C1 segment of cervical spinal cord (tissue), 14 donors: ENCODE results near the gene COL13A1.

ENCODE experiments used
- DNase-seq, 14 donors: peaks; one replicate each; lab custom pipeline; 2025; lab: John Stamatoyannopoulos, UW

COL13A1 gene

DNA sequence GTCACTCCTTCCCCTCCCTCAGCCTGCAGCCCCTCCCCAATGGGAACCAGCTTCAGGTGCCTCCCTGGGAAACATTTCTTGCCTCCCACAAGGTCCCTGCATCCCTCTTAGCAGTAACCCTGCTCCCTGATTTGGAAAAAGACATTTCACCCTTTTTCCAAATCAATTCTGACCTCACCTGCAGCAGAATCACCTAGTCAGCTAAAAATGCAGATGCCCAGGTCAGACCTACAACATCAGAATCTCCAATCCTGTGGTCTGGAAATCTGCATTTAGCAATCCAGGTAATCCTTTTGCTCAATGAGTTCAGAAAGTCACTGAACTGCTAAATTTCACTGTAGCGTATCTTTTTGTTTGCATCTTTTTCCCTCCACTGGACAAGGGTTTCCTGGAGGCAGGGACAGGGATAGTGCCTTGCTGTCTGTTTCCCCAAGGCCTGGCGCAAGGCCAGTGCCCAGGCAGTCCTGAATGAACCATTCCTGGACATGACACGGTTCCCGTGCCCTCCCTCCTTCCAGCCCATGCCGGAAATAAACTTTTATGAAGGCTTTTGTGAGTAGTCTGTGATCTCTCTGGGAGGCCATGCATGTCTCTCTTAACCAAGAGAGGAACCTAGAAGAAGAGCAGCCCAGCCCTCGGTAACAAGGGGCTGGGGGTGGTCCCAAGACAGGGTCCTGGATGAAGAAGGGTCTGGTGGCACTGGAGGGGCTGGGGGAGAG lies 44.0 kb downstream of the COL13A1 start:
- DNase-seq: peak in 3 of 14 donors; percentile 2 to 68 (median 11)

DNA sequence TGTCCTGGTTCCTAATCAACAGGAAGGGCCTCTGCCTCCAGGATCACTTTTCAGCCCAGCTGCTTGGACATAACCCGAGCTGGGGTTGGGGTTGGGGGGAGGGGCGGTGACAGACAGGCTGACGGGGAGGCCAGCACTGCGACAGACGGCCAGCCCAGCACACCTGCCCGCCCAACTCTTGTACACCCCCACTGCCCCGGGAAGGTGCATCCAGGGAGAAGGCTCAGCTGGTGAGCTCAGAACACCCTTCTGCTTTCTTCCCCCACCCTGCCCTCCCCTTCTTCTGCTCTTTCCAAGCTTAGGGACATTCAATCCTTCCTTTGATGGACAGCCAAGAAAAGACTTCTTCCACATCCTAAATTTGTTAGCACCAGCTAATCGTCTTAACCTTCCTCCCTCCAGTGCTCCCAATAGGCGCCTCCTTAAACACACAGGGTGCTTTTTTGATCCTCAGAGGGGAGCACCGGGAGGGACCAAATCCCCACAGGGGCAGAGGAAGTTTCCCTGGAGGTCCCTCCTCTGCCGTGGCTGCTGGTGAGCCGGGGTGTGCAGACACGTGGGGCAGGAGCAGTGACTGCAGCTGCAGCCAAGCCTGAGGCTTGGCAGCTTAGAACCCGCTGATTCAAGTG lies 44.7 kb downstream of the COL13A1 start:
- DNase-seq: peak in 2 of 14 donors; percentile 14 to 25

- DNase-seq: no peak
Measured at GRCh38 chr10:69847458-69847857, 45.8 kb downstream of the COL13A1 start.

DNA sequence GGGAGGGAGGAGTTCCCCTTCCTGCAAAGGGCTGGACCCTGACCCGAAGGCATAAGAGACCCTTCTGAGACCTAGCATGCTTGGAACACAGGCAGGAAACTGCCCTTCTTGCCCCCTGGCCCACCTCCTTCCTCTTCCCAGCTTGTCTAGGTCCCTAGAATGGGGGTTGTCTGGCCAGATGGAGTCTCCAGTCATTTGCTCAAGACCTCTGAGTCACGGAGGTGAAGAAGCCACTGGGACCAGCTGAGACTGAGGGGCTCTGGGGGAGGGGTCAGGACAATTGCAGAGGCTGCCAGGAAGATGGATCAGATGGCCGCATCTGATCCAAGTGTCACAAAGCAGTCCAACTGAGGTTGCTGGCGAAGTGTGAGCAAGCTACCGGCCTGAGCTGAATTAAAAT lies 46.2 kb downstream of the COL13A1 start:
- DNase-seq: peak in 1 of 14 donors; percentile 45

- no peak for DNase-seq
Measured at GRCh38 chr10:69848454-69848853, 46.7 kb downstream of the COL13A1 start.

DNA sequence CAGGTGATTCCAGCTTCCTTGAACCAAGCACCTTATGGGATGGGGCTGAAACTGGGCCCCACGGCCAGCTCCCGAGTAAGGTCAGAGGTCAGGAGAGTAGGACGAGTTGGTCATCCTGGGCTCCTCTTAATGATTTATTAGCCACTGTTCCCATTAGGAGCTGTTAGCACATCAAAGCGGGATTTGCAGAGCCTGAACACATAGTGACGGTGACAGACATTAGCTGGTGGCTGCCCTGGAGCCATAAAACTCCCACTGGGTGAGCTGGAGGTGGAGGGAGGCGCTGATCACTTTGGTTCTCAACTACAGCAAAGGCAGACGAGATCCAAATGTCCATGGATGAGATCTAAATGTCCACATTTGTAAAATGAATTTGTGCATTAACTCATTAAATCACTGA lies 48.1 kb downstream of the COL13A1 start:
- no peak for DNase-seq

DNA sequence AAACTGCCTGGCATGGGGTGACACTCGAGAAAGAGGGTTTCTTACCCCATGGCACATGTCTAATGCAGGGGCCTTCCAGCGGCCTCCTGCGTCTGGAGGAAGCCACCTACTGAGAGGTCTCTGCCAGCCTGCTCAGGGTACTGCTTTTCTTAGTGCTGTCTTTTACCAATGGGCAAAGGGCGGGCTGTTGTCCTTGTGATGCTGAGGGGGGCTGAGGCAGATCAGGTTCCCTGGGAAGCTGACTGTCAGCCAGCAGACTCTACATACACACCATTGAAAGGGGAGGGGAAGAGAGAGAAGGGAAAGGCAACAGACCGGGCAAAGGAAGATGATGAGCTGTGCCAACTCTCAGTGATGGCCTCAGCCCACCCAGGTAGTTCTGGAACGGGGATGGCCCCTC lies 48.7 kb downstream of the COL13A1 start:
- no peak for DNase-seq

GRCh38 chr10:69851306-69851705 lies 49.6 kb downstream of the COL13A1 start:
- DNase-seq: no peak

DNA sequence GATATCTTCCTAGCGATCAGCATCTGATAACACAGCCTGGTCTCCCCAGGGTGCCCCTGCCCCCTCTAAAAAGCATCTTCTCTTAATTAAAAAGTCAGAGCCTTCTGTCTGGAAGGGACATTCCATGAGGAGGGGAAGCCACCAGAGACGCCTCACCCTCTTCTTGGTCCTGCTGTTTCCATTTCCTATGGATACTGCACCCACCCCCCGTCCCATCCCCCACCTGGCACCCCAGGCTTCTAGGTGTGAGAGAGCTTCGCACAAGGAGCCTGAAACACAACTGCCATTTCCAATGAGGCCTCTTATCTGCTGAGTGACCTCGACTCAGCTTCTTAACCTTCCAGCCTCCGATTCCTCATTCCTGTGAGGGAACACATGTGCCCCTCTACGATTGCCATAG lies 51.4 kb downstream of the COL13A1 start:
- DNase-seq: no peak

DNA sequence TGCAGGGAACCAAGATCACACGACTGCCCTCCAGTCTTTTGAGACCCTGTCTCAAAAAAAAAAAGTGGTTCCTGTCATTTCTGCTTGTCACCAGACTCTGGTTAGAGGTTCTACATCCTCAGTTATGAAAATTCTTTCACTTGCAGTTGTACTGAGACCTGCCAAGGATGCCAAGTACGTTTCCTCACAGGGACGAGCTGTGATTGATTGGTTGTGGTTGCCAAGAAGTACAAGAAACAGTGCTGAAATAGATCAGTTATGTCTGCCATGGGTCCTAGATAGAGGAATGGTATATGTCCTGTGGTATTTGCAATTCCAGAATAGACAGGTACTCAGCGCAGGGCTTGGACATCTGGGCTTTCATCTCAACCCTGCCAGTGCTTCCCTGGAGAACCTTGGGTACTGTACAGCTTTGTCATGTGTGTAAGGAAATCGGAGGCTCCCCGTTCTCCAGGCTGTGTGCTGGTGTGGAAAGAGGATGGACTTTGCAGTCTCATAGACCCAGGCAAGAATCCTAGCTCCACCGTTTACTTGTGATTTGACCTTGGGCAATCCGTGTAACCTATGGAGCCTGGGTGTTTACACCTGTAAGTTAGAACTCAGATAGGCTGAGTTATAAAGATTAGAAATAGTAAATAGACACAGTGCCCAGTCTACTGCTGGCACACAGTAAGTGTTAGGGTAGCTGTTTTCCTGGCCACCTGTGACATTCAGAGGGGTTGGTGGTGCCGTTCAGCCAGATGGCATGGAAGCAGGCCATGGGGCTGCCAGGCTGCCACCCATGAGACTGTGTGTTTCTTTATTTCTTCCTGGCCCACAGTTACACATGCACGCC lies 53.0 kb downstream of the COL13A1 start:
- peak in 1 of 14 donors; percentile 87 for DNase-seq

GRCh38 chr10:69855346-69856111 lies 53.8 kb downstream of the COL13A1 start:
- peak in 4 of 14 donors; percentile 13 to 64 (median 18) for DNase-seq

- DNase-seq: no peak
Measured at GRCh38 chr10:69856601-69857166, 55.0 kb downstream of the COL13A1 start.

GRCh38 chr10:69858201-69858600 lies 56.5 kb downstream of the COL13A1 start:
- DNase-seq: no peak

DNA sequence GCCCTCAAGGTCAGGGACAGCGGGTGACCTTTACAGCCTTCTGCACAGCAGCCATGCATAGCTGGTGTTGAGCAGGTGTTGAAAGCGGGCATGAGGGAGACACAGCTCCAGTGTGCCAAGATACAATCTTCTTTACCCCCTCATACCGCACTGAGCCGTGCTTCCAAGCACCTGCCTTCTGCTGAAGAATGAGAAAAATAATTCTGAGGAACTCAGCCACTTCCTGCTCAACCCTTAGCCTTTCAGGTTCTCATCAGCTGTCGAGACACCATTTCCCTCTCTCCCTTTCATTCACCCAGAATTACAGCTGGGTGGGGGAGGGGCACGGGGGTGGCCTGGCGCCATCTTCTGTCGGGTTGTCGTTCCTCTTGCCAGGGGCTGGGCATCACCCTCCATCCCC lies 58.6 kb downstream of the COL13A1 start:
- DNase-seq: no peak

DNA sequence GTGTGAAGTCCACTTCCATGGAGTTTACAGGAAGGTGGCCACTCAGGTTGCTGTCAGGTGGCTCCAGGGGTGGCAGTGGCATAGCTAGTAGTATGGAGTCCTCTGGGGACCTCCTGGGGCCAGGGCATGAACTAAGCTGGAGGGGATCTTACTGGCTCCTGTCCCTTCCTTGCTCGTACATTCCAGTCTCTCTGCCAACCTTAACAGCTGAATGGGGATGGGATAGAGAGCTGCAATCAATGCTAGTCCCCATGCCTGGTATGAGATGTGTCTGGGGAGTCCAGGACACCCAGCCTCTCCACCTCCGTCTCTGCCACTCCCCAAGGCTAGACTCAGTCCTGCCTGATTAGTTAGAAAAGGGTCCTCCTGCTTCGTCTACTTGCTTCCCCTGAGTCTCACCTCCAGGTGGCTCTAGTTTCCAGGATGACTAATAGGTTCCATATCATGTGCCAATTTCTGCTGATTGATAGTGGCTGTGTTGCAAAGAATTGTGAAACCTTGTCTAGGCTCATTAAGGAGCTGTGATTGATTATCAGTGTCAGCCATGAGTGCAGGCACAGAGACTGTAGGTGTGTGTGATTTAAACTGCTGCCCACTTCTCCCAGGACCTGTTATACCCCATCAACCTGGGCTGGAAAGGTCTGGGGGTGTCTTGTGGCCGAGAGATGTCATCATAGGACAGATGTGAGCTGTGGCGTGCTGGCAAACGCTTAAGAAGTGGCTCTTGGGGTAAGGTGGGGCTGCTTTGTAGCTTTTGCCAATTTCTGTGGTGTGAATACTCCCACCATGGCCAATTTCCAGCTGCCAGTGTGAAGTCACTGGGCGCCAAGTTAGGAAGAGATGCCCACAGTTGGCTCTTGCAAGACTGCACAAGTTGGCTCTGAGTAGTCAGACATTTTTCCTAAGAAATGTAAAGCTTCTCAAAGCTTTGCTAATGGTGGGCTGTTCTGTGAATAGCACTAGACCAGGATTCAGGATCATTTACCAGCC lies 59.8 kb downstream of the COL13A1 start:
- no peak for DNase-seq

GRCh38 chr10:69862882-69863530 lies 61.3 kb downstream of the COL13A1 start:
- DNase-seq: no peak

DNA sequence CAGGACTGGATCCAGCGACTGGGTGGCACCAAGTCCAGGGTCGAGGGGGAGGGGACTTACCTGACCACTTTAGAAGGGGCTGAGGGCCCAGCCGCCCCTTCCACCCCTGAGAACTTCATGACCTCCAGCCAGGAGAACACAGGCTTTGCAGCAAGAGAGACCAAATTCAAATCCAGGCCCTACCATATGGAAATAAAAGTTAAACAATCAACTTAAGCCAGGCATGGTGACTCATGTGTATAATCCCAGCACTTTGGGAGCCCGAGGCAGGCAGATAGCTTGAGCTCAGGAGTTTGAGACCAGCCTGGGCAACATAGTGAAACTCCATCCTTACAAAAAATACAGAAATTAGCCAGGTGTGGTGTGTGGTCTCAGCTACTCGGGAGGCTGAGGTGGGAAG lies 61.9 kb downstream of the COL13A1 start:
- DNase-seq: no peak

DNA sequence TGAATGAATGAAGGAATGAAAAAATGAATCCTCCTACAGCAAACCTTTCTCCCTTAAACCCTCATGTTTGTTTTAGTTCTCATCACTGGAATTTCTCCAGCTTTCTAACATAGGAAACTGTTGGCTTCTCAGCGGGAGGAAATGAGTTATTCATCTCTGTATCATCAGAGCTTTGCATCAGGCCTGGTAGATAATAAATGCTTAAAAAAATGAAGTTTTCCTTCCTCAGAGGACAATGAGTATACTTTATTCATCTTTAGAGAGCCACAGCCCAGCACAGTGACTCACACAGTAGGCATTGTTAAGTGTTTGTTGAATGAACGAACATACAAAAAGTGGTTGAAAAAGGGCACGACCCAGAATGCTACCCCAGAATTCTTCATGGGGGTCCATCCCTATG lies 62.6 kb downstream of the COL13A1 start:
- no peak for DNase-seq

- DNase-seq: no peak
Measured at GRCh38 chr10:69865450-69865849, 63.7 kb downstream of the COL13A1 start.
